ENCODE measurements around the gene GDPD3. TPM values are rescaled to one million over a fixed set of nuclear protein-coding genes. Genes with fewer than 3 reads are reported as not detected.

GDPD3 gene
- total and polyA plus RNA-seq, 8 donors = 0.41 to 7.4 (median 1.6) TPM

DNA sequence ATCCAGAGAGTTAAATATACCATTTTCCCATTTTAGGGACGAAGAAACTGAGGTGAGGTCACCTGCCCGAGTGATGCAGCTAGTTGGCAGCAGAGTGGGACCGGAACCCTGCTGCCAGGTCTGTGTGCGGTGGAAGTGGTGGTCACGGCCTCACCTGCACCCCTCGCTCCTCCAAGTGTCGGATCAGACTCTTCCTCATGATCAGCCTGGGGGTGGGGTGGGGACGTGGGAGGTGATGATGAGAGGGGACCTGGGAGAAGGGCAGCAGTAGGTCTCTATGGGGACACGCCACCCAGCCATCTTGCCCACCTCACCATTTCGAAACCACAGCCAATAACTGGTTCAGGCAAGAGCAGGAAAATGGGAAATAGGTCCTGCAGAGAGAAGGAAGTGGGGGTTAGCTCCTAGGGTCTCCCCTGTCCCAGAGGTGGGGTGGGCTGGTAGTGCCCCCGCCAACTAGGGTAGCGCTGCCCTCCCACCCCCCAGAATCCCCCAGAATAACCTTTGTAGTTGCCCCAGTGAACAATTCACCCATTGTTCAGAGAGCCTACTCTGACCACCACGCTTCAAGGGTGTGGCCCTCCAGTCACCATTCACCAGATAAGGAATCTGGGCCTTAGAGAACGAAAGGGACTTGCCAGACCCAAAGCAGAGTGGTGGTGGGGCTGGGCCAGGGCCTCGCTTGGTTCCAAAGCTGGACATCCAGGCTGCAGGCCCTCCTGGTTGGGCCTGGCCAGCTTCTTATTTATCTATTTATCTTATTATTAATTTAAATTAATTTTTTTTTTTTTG, 5.1 kb downstream of the GDPD3 start:
- TF ChIP-seq, protein P1, sequence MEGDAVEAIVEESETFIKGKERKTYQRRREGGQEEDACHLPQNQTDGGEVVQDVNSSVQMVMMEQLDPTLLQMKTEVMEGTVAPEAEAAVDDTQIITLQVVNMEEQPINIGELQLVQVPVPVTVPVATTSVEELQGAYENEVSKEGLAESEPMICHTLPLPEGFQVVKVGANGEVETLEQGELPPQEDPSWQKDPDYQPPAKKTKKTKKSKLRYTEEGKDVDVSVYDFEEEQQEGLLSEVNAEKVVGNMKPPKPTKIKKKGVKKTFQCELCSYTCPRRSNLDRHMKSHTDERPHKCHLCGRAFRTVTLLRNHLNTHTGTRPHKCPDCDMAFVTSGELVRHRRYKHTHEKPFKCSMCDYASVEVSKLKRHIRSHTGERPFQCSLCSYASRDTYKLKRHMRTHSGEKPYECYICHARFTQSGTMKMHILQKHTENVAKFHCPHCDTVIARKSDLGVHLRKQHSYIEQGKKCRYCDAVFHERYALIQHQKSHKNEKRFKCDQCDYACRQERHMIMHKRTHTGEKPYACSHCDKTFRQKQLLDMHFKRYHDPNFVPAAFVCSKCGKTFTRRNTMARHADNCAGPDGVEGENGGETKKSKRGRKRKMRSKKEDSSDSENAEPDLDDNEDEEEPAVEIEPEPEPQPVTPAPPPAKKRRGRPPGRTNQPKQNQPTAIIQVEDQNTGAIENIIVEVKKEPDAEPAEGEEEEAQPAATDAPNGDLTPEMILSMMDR (IDR thresholded peaks at IDR 0.05) = no peak
- no peak for FAIRE-seq
- no peaks in the 10 kb centered on the region for H3K9me3 ChIP-seq
- no peak for ATAC-seq
- H3K4me3 ChIP-seq = no peak overlapping the region
- WGBS, 2 donors = 85 to 88% methylated on average over 15 of the region's 15 CpGs
- no peaks in the 10 kb centered on the region for H3K36me3 ChIP-seq
- H3K4me1 ChIP-seq = no peaks in the 10 kb centered on the region
- H3K27me3 ChIP-seq = no peaks in the 10 kb centered on the region
- intact Hi-C loops (cut with DNase I) = no loop called here
- no peak overlapping the region for H3K27ac ChIP-seq
- DNase-seq = no peak

DNA sequence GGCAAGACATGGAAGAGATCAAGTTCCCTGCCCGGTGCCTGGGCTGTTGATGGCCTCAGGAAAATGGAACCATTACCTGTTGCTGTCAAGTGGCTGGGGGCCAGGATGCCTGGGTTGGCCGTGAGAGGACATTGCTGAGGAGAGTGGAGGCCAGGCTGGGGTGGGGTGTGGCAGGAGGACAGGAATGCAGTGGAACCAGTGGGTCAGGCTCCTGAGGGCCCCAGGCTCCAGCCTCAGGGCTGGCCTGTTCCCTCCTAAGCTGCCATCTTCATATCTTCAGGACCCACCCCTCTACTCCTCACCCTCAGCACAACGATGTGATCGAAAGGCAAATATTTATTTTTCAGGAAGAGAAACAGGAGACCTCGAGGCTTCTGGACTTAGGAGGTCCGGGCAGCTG, 8.8 kb downstream of the GDPD3 start:
- DNase-seq = peak in 1 of 6 donors; percentile 61
- no peak overlapping the region for H3K27ac ChIP-seq
- ATAC-seq = peak in 2 of 4 donors; percentile 31 to 62
- TF ChIP-seq, protein P1 (IDR thresholded peaks at IDR 0.05) = no peak
- H3K9me3 ChIP-seq = no peaks in the 10 kb centered on the region
- no peaks in the 10 kb centered on the region for H3K27me3 ChIP-seq
- no peak for FAIRE-seq
- no peak overlapping the region for H3K4me3 ChIP-seq
- H3K4me1 ChIP-seq = no peaks in the 10 kb centered on the region
- whole genome bisulfite sequencing, 2 donors = 50 to 54% methylated on average over 6 of the region's 6 CpGs
- intact Hi-C loops (cut with DNase I) = no loop called here
- no peaks in the 10 kb centered on the region for H3K36me3 ChIP-seq

DNA sequence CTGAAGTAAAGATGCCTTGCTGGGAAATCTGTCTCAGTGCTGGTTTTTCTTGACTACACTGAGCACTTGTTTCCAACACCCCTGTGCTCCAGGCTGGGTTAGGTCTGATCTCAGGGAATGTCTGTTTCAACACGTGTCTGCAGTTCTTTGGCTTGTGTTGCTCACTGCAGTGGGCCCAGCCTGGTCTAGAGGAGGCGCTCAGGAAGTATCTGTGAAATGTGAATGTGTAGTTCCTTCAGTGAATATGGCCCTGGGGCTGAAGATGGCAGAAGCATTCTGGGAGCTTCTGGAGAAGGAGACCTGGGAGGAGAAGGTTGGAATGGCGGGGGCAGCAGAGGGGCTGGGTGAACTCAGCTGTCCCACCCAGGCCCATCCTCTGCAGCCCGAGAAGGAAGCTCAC, 9.2 kb downstream of the GDPD3 start:
- TF ChIP-seq, protein P1 (IDR thresholded peaks at IDR 0.05) = no peak
- ATAC-seq (no peak), FAIRE-seq (no peak), DNase-seq (no peak)
- Histone ChIP-seq H3K27me3 (no peaks in the 10 kb centered on the region), H3K27ac (no peak overlapping the region), H3K36me3 (no peaks in the 10 kb centered on the region), H3K9me3 (no peaks in the 10 kb centered on the region), H3K4me1 (no peaks in the 10 kb centered on the region), H3K4me3 (no peak overlapping the region)
- intact Hi-C loops (cut with DNase I) = no loop called here
- WGBS, 2 donors = 88 to 94% methylated on average over 4 of the region's 4 CpGs

DNA sequence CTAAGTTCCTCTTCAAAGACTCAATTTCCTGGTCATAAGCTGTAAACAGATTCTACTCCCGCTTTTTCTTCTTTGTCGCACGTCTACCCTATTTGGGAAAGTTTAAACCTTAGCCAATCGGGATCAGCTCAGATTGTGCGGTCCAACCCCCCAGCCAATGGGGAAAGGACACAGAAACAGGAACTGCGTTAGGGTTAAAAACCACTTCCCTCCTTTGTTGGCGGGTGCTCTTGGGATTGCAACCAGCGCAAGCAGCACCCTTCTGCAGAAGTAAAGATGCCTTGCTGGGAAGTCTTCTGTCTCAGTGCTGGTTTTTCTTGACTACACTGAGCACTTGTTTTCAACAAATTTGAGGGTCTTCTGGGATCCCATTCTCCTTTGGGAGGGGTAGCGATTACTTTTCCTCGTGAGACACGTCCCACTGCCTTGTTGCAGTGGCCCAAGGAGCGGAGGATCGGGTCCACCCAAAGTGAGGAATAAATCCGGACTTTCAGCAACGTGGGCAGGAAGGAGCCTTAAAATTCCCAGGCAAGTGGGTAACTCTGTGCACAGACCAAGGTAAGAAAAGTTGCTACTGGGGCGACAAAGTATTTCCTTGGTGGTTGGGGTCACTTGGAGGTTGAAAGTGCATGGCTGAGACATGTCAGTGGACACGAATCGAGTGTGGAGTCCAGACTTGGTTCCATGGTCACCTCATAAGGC, 16.3 kb downstream of the GDPD3 start:
- Histone ChIP-seq H3K4me1 (peaks cover 0 to 15% (median 10%) of the 10 kb centered on the region in 3 donors), H3K9me3 (no peaks in the 10 kb centered on the region), H3K36me3 (peaks cover 0 to 10% (median 0%) of the 10 kb centered on the region in 3 donors), H3K27me3 (no peaks in the 10 kb centered on the region), H3K4me3 (peak overlapping the region in 2 of 4 donors; percentile 78 to 85), H3K27ac (peak overlapping the region in 3 of 4 donors; percentile 87 to 90 (median 88))
- intact Hi-C loops (cut with DNase I) = no loop called here
- no peak for ATAC-seq
- TF ChIP-seq, protein P1 (IDR thresholded peaks at IDR 0.05) = no peak
- 95% methylated on average over 18 of the region's 18 CpGs for WGBS, 2 donors
- FAIRE-seq = no peak
- peak in 1 of 6 donors; percentile 16 for DNase-seq
